ENCODE results near the gene CCR2.

The CCR2 gene

GRCh38 chr3:46405301-46406019 is 51.5 kb downstream of the CCR2 start:
- DNase-seq: no peak

- DNase-seq: no peak
Measured at GRCh38 chr3:46406443-46406787, 52.5 kb downstream of the CCR2 start.

GRCh38 chr3:46406788-46407611 is 53.1 kb downstream of the CCR2 start, which contains the start of the genes CCR5AS and CCRL2:
TSS of gene CCR5AS (minus strand) at chr3:46407066.
TSS of gene CCRL2 (plus strand) at chr3:46407259. CDS start at chr3:46408080, 821 bp downstream.
- DNase-seq: no peak

- DNase-seq: no peak
Measured at GRCh38 chr3:46407970-46408369, 54.1 kb downstream of the CCR2 start.

GRCh38 chr3:46408853-46409252 is 54.9 kb downstream of the CCR2 start:
- no peak for DNase-seq

- DNase-seq: no peak
Measured at GRCh38 chr3:46409739-46410489, 56.0 kb downstream of the CCR2 start.

All from NCI-H187 (cell line).